Measurements from ENCODE around the gene CD96. TPM values are rescaled to one million over a fixed set of nuclear protein-coding genes. Genes with fewer than 3 reads are reported as not detected.
A peak's percentile ranks its signal among the peaks of the same experiment; 100 is the strongest.
"Not testable (repeated sequence)": the region's sequence is repeated elsewhere in the genome, so short reads cannot be mapped to it uniquely, and the experiment has no call there.

The CD96 gene
- total RNA-seq, 1 donor from 2014 or later, result 0.27 TPM

DNA sequence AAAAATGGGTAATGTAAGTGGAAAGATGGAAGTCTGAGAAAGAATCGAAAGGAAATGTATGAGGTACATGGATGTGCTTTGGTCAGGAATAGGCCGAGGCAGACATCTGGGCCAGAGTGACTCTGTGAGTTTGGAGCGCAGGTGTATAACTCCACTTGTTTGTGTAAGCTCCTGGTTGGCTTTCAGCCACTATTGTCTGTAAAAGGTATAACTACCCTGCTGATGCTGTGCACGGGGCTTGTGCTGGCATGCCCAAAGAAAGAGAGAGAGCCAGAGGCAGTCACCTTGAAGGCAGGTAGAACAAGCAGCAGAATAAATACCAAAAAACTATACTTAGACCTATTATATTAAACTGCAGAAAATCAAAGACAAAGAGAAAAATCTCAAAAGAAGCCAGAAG is 32.7 kb upstream of the CD96 start:
- TF ChIP-seq, protein P1, sequence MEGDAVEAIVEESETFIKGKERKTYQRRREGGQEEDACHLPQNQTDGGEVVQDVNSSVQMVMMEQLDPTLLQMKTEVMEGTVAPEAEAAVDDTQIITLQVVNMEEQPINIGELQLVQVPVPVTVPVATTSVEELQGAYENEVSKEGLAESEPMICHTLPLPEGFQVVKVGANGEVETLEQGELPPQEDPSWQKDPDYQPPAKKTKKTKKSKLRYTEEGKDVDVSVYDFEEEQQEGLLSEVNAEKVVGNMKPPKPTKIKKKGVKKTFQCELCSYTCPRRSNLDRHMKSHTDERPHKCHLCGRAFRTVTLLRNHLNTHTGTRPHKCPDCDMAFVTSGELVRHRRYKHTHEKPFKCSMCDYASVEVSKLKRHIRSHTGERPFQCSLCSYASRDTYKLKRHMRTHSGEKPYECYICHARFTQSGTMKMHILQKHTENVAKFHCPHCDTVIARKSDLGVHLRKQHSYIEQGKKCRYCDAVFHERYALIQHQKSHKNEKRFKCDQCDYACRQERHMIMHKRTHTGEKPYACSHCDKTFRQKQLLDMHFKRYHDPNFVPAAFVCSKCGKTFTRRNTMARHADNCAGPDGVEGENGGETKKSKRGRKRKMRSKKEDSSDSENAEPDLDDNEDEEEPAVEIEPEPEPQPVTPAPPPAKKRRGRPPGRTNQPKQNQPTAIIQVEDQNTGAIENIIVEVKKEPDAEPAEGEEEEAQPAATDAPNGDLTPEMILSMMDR (IDR thresholded peaks at IDR 0.05; ENCODE audit: unreplicated experiment), result no peak
- Mint-ChIP-seq H3K27me3 (ENCODE audit: low read depth) (no peaks in the 10 kb centered on the region), H3K27ac (no peak overlapping the region), H3K4me3 (no peak overlapping the region), H3K36me3 (no peaks in the 10 kb centered on the region), H3K4me1 (peaks cover 16% of the 10 kb centered on the region), H3K9me3 (peaks cover 18% of the 10 kb centered on the region)
- DNase-seq (ENCODE audit: low spot score in 2 of 2, unreplicated experiment in 2 of 2), result no peak

DNA sequence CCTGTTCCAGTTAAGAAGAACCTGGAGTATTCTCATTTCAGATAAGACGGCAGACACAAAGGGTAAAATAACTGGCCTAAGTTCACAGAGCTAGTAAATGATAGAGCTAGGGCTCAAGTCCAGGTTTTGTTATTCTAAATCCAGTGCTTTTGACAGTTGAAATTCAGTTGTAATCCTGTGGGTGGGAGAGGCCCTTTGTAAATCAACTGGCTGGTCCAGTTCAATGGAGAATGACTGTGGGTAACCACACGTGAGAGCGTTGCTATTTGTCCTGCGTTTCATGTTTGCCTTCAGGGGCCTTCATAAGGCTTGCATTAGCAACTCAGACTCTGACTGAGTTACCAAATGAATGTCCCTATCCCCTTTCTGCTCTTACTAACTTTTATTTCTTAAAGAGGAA is 24.2 kb upstream of the CD96 start:
- H3K4me1 Mint-ChIP-seq, result peaks cover 35% of the 10 kb centered on the region
- H3K36me3 Mint-ChIP-seq, result no peaks in the 10 kb centered on the region
- TF ChIP-seq, protein P1 (IDR thresholded peaks at IDR 0.05; ENCODE audit: unreplicated experiment), result no peak
- no peak for DNase-seq (ENCODE audit: low spot score in 2 of 2, unreplicated experiment in 2 of 2)
- H3K27ac Mint-ChIP-seq, result peak overlapping the region; percentile 72
- H3K9me3 Mint-ChIP-seq, result no peaks in the 10 kb centered on the region
- no peaks in the 10 kb centered on the region for H3K27me3 Mint-ChIP-seq (ENCODE audit: low read depth)
- no peak overlapping the region for H3K4me3 Mint-ChIP-seq

DNA sequence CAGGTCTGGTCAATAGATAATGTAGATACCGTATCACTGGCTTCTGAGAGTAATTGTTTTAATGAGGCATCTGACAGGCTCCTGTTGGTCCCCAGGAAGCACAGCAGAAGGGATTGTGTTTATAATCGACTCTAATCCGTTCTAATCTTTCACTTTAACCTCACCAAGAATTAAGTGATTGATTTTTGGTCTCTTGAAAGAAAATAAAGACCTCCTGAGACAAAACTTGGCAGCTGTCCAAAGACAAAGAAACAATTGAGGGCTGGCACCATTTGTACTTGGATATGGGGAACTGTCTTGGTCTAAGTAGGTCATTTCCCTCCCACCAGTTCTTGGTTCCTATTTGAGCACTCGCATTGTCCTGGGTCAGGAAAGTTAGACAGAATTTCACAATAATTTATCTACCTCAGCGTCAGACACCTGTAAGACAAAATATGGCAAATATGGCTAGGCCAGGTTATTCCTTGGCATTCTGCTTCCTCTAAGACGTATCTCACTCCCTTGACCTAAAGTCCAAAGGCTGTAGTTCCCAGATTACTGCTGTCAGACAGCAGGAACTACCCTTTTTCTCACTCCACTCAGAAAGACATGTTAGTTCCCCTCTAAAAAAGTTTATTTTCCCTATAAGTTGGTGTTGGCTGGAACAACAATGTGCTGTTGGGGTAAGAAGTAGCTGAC is 22.7 kb upstream of the CD96 start:
- TF ChIP-seq, protein P1 (IDR thresholded peaks at IDR 0.05; ENCODE audit: unreplicated experiment), result no peak
- H3K36me3 Mint-ChIP-seq, result no peaks in the 10 kb centered on the region
- no peaks in the 10 kb centered on the region for H3K9me3 Mint-ChIP-seq
- DNase-seq (ENCODE audit: low spot score in 2 of 2, unreplicated experiment in 2 of 2), result no peak
- H3K4me3 Mint-ChIP-seq, result no peak overlapping the region
- peaks cover 33% of the 10 kb centered on the region for H3K4me1 Mint-ChIP-seq
- H3K27me3 Mint-ChIP-seq (ENCODE audit: low read depth), result no peaks in the 10 kb centered on the region
- H3K27ac Mint-ChIP-seq, result no peak overlapping the region

- Mint-ChIP-seq H3K9me3 (peaks cover 6% of the 10 kb centered on the region), H3K4me3 (no peak overlapping the region), H3K36me3 (no peaks in the 10 kb centered on the region), H3K27ac (no peak overlapping the region), H3K27me3 (ENCODE audit: low read depth) (no peaks in the 10 kb centered on the region), H3K4me1 (peaks cover 32% of the 10 kb centered on the region)
- DNase-seq (ENCODE audit: low spot score in 2 of 2, unreplicated experiment in 2 of 2), result no peak
- TF ChIP-seq, protein P1 (IDR thresholded peaks at IDR 0.05; ENCODE audit: unreplicated experiment), result no peak
These were observed 20.1 kb upstream of the CD96 start for GRCh38 chr3:111521891-111522290.

DNA sequence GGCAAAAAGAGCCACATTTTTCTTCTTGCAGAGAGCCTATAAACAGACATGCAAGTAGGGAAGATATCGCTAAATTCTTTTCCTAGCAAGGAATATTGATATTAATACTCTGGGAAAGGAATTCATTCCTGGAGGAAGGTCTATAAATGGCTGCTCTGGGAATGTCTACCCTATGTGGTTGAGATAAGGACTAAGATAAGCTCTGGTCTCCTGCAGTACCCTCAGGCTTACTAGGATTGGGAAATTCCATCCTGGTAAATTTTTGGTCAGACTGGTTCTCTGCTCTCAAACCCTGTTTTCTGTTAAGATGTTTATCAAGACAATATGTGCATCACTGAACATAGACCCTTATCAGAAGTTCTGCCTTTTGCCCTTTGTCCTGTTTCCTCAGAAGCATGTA is 17.5 kb upstream of the CD96 start:
- DNase-seq (ENCODE audit: low spot score in 2 of 2, unreplicated experiment in 2 of 2); H3K27me3 Mint-ChIP-seq (ENCODE audit: low read depth); H3K36me3 Mint-ChIP-seq; H3K4me3 Mint-ChIP-seq; H3K27ac Mint-ChIP-seq: not testable (repeated sequence)
- Mint-ChIP-seq H3K9me3 (peaks cover 19% of the 10 kb centered on the region), H3K4me1 (peaks cover 14% of the 10 kb centered on the region)

DNA sequence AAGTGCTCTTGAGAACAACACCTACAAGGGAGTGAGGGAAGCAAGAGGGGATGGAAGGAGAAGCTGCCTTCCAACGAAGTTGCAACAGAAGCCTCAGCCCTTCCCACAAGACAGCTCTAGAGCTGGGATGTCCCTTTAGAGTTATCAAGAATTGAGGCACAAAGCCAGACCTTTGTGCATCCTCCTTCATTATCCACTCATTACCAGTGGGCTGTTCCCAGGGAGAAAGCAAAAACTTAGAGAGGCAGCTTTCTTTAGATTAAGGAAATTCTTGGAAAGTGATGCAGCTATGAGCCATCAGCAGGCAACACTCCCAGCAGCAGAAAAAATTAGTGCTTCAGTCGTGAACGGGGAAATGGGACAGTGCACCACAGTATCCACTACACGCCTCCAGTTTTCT is 10.6 kb upstream of the CD96 start:
- Mint-ChIP-seq H3K9me3 (peaks cover 24% of the 10 kb centered on the region), H3K36me3 (peaks cover 9% of the 10 kb centered on the region), H3K27ac (no peak overlapping the region), H3K4me1 (peaks cover 8% of the 10 kb centered on the region), H3K27me3 (ENCODE audit: low read depth) (no peaks in the 10 kb centered on the region), H3K4me3 (no peak overlapping the region)
- no peak for DNase-seq (ENCODE audit: low spot score in 2 of 2, unreplicated experiment in 2 of 2)
- TF ChIP-seq, protein P1 (IDR thresholded peaks at IDR 0.05; ENCODE audit: unreplicated experiment), result no peak
